Measurements from ENCODE around the gene DYRK1B. TPM values are rescaled to one million over a fixed set of nuclear protein-coding genes. Genes with fewer than 3 reads are reported as not detected.

DYRK1B gene
- total RNA-seq, 1 donor = 15.5 TPM

DNA sequence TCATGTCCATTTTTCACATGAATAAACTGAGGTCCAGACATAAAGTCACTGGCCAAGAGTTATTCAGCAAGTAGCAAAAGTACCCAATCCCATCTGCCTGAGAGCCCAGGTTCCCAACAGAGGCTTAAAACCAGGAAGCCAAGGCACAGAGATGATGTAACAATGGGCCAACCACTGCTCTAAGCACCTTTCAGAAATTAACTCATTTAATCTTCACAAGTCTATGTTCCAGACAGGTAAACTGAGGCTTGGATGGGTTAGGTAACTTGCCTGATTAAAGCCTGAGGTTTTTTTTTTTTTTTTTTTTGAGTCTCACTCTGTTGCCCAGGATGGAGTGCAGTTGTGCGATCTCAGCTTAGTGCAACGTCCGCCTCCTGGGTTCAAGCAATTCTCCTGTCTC, 4.0 kb upstream of the DYRK1B start:
- TF ChIP-seq, protein P1, sequence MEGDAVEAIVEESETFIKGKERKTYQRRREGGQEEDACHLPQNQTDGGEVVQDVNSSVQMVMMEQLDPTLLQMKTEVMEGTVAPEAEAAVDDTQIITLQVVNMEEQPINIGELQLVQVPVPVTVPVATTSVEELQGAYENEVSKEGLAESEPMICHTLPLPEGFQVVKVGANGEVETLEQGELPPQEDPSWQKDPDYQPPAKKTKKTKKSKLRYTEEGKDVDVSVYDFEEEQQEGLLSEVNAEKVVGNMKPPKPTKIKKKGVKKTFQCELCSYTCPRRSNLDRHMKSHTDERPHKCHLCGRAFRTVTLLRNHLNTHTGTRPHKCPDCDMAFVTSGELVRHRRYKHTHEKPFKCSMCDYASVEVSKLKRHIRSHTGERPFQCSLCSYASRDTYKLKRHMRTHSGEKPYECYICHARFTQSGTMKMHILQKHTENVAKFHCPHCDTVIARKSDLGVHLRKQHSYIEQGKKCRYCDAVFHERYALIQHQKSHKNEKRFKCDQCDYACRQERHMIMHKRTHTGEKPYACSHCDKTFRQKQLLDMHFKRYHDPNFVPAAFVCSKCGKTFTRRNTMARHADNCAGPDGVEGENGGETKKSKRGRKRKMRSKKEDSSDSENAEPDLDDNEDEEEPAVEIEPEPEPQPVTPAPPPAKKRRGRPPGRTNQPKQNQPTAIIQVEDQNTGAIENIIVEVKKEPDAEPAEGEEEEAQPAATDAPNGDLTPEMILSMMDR (IDR thresholded peaks at IDR 0.05; ENCODE audit: insufficient read depth, low read length) = no peak
- no peak for DNase-seq (ENCODE audit: low read depth)
- no peak overlapping the region for H3K4me3 ChIP-seq (ENCODE audit: low read depth, low read length)

DNA sequence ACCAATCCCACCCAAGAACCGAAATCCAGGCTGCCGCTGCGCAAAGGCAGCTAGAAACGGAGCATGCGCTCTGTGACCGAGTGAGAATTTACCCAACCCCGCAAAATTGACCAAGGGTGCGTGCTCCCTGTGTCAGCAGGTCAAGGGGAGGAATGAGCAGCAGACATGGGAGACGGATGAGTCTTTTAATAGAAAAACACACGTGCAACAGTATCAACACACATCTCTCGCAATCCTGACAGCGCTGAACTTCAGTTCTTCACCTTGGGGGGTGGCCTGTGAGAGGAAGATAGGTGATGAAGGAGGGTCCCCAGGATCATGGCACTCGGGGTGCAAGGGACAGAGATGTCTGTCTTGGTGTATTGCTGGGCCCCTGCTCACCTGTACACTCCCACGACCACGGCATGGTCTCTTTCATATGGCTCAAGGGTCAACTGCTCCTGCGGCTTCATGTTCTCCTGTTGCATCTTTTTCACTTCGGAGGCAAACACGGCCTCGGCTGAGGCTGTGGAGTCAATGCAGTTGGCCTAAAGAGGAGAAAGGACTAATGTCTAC, 402 bp upstream of the DYRK1B start:
- TF ChIP-seq, protein P1 (IDR thresholded peaks at IDR 0.05; ENCODE audit: insufficient read depth, low read length) = no peak
- peak overlapping the region; percentile 39 for H3K4me3 ChIP-seq (ENCODE audit: low read depth, low read length)
- DNase-seq (ENCODE audit: low read depth) = no peak

DNA sequence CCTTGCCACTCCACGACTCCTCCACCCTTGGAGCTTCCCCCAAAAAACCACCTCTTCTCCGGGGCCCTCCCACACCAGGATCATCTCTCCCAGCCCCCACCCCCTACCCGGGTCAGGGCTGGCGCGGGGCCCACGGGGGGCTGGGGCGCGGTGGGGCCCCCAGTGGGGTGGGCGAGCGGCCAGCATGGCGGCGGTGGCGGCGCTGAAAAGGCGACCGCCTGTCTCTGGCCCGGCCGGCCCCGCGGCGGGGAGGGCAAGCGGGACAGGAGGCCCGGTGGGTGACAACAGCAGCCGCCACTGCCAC, 850 bp downstream of the DYRK1B start:
- no peak for DNase-seq (ENCODE audit: low read depth)
- TF ChIP-seq, protein P1 (IDR thresholded peaks at IDR 0.05; ENCODE audit: insufficient read depth, low read length) = no peak
- peak overlapping the region; percentile 81 for H3K4me3 ChIP-seq (ENCODE audit: low read depth, low read length)

DNA sequence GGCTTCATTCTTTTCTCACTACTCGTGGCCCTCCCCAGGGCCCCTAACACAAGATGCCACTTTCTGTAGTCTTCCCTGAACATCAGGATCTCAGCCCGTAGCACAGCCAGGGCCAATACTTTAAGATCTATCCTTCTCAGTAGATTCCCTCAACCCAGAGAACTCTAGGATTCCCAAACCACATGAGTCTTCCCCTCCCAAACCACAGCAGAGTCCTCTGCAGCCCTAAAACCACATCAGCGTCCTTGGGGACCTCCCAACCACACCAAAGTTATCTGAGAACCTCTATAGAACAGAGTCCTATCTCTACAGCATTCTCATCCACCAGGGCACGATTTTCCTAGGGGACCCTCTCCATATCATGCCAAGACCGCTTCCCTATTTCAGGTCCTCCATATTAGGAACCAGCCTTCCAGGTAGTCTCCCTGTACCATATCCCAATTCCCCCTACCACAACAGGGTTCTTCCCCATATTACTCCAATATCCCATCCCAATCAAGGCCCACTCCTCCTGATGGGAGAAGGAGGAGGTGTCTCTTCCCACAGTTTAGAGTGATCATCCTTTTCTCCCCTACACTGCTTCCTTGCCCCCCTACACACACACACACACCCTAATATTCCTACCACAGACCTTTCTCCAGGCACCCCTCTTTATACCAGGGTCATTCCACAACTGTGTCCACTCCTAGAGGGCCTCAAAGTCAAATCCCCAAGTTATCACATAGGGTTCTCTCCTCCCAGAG, 1.4 kb downstream of the DYRK1B start:
- peak overlapping the region; percentile 81 for H3K4me3 ChIP-seq (ENCODE audit: low read depth, low read length)
- TF ChIP-seq, protein P1 (IDR thresholded peaks at IDR 0.05; ENCODE audit: insufficient read depth, low read length) = no peak
- DNase-seq (ENCODE audit: low read depth) = no peak

DNA sequence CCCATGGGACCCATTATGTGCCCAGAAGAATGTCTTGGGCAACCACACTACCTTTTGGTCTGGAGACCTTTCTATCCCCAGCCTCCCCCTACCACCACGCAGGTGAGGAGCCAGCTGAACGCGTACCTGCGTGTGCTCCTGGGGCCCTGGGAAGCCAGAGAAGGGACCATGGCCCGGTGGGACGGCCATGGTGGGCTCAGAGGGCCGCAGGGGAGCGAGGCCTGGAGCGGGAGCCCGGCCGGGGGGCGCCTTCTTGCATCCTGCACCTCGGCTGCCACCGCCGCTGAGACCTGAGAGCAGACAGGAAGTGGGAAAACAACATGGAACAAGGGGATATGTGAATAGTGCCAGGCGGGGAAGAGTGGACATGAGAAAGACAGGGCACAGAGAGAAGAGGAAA, 2.3 kb downstream of the DYRK1B start:
- H3K4me3 ChIP-seq (ENCODE audit: low read depth, low read length) = no peak overlapping the region
- TF ChIP-seq, protein P1 (IDR thresholded peaks at IDR 0.05; ENCODE audit: insufficient read depth, low read length) = no peak
- DNase-seq (ENCODE audit: low read depth) = no peak

DNA sequence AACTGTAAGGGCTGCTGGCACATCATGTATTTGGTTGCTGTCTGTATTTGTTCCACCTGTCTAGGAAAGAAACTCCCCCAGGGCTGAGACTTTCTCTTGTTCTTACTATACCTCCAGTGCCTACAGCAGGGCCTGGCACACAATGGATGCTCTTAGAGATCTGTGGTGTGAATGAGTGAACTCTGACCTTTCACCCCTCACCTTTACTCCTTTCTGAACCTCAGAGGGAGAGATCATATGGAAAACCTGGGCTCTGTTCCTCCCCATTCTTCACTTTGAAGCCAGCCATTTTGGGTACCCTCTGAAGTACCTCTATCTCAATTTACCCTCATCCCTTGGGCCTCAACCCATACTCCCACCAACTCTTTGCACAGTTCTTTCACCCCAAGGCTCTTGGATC, 3.1 kb downstream of the DYRK1B start:
- TF ChIP-seq, protein P1 (IDR thresholded peaks at IDR 0.05; ENCODE audit: insufficient read depth, low read length) = no peak
- H3K4me3 ChIP-seq (ENCODE audit: low read depth, low read length) = no peak overlapping the region
- no peak for DNase-seq (ENCODE audit: low read depth)

DNA sequence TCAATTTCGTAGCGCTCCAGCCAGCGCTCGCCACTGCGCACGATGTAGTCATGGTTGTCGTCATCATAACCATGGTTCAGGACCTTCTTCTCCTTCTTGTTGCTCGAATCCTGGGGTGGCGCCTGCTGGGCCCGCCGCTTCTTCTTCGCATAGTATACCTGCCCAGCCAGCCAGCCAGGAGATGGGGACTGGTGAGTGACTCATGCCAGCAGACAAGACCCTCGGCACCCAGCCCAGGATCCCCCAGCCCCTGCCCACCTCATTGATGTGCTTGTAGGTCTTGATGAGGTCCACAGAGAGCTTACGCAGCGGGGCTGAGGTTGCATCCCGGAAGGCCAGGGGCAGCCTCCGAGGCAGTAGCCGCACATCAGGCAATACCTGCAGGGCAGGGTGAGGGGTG, 3.6 kb downstream of the DYRK1B start:
- no peak overlapping the region for H3K4me3 ChIP-seq (ENCODE audit: low read depth, low read length)
- DNase-seq (ENCODE audit: low read depth) = no peak
- TF ChIP-seq, protein P1 (IDR thresholded peaks at IDR 0.05; ENCODE audit: insufficient read depth, low read length) = no peak
